Panc1 (cell line): ENCODE data around the gene GMDS.

ENCODE experiments used
- CTCF ChIP-seq: fragments of 450-650 bp; IDR thresholded peaks from 2 replicates; pipeline ENCODE4 v1.5.1; 2017; ENCODE audit warnings: mild to moderate bottlenecking
- POLR2AphosphoS5 ChIP-seq: IDR thresholded peaks from 2 replicates; pipeline ENCODE4 v1.6.1; 2012; ENCODE audit warnings: mild to moderate bottlenecking, low read depth, low read length, moderate library complexity
- REST ChIP-seq, 2 experiments: IDR thresholded peaks; 2 replicates each; pipeline ENCODE4 v1.6.1; 2011 to 2012; ENCODE audit warnings: low read depth in 2 of 2, control low read depth in 1 of 2, low read length in 1 of 2, mild to moderate bottlenecking in 1 of 2, moderate library complexity in 1 of 2; ENCODE audit not compliant: insufficient read depth in 1 of 2
- SIN3A ChIP-seq: IDR thresholded peaks from 2 replicates; pipeline ENCODE4 v1.6.1; 2012; ENCODE audit warnings: low read depth, mild to moderate bottlenecking, low read length, moderate library complexity, borderline replicate concordance; ENCODE audit not compliant: insufficient read depth
- TCF7L2 ChIP-seq: IDR thresholded peaks from 2 replicates; pipeline ENCODE4 v1.6.1; 2011; ENCODE audit warnings: mild to moderate bottlenecking, low read depth, low read length, inconsistent platforms

- TF ChIP-seq POLR2AphosphoS5, result no peak
- TF ChIP-seq CTCF, result no peak
- TF ChIP-seq REST (IDR thresholded peaks at IDR 0.05; ENCODE audit: insufficient read depth in 1 of 2, low read depth in 2 of 2, low read length in 1 of 2), result no peak
- no peak for TF ChIP-seq SIN3A
- no peak for TF ChIP-seq TCF7L2
Observed at GRCh38 chr6:2258112-2258511, 12.7 kb upstream of the GMDS start.
